HG03039 (cell line): ENCODE measurements around the gene TTPAL.

ENCODE experiments used
- ATAC-seq: cut with Tn5 transposase; IDR thresholded peaks from one replicate; pipeline ENCODE4 v1.9.1; 2021; ENCODE audit warnings: mild to moderate bottlenecking, moderate library complexity; ENCODE audit not compliant: unreplicated experiment

Gene TTPAL

GRCh38 chr20:44532981-44533331, 57.3 kb downstream of the TTPAL start:
- ATAC-seq, result no peak

DNA sequence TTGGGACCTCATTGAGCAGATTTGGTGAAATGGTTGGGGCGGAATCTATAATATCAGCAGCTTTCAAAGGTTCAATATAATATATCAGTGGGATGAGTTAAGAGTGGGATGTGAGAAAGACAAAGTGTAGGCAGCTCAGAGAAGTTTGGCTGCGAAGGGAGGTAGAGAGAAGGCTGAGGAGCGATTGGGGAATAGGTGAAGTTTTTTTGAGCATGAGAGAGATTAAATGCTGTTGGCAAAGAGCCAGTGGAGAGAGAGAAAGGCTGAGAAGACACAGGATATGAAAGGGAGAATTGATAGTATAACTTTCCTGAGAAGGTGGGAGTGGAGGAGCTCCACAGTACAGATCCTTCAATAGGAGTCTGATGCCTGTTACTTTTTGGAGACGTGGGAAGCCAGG, 58.3 kb downstream of the TTPAL start:
- no peak for ATAC-seq

DNA sequence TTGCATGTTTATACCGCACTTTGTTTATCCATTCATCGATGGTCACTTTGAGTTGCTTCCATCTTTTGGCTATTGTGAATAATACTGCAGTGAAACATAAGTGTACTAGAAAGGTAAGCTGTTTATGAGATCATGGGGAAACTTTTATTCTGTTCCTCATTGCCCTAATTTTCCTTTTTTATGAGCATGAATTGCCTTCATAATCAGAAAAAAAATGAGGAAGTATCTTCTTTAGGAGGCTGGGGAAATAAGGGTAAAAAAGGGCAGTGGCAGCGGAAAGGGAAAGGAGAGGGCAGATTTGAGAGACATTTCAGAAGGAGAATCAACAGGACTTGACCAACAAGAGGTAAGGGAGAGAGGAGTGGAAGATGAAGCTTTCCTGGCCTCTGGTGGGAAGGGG, 60.5 kb downstream of the TTPAL start:
- no peak for ATAC-seq

DNA sequence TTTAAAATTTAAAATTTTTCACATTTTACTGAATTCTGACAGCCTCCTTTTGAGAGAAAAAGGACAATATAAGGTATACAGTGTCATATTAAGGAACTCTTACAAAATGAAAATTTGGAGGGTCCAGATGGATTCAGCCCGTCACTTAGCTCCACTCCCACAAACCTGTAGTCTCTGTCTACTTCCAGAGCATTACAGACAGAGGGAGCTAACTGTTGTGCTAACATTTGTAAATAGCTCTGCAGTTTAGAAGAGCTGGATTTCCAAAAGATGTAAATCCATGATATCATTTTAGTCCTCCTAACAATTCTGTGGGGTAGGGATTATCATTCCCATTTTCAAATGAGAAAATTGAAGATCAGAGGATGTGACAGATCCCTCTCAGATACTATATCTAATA, 62.3 kb downstream of the TTPAL start:
- no peak for ATAC-seq

DNA sequence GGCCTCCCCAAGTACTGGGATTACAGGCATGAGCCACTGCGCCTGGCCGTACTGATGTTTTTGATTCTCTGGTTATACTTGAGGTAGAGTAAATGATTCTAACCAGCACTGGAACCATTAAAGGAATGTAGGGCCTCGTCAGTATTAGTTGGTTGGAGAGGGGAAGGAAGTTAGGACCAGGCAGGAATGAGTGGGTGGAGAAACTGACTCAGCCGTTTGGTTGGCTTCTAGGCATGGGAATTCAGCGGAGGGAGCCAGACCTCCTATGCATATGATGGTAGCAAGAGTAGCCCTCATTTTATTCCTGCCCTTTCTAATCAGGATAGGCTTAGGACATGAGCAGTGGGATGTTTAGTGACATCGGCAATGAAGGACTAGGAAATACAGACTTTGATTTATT, 65.2 kb downstream of the TTPAL start:
- ATAC-seq, result no peak

DNA sequence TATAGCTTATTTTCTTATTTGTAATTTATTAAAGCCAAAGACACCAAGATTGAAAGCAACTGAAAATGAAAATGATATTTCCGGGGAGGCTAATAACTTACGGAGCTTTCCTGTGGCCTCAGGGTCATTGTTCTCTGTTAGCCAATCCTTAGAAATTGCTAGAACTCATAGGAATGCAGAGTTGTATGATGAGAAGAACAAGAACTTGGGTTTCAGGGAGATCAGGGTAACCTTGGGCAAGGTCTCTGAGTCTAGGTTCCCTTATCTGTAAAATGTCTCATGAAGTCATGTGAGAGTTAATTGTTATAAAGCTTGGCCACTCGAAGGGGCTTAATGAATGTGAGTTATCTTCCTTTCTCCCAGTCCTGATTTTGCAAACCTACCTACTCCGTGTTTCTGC, 66.3 kb downstream of the TTPAL start:
- no peak for ATAC-seq

DNA sequence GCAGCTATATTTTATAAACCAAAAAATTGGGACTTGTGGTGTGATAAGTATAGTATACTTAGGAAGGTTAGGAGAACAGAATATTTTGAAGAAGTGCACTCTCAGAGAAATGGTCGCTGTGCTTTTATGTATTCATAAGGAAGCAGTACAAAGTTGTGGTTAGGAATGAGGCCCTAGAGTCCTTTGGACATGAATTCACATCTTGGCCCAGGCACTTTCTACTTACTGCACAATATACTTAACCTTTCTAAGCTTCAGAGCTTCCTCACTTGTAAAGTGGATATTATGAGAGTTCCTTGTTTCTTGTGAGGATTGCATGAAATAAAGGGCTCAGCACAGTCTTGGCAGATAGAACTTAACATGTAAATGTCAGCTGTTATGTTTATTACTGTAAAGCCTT, 67.2 kb downstream of the TTPAL start:
- no peak for ATAC-seq

GRCh38 chr20:44543358-44543757, 67.7 kb downstream of the TTPAL start:
- no peak for ATAC-seq
